Esophagus muscularis mucosa (tissue), 4 donors: ENCODE measurements around the gene MT1F.

Source experiments
- EP300 ChIP-seq: sonication (generic); formaldehyde crosslinking; IDR thresholded peaks from one replicate; pipeline ENCODE4 v1.6.1; 2017; ENCODE audit warnings: antibody characterized with exemption
- POLR2A ChIP-seq: fragments of 450-650 bp; IDR thresholded peaks from one replicate; pipeline ENCODE4 v1.6.1; 2017; ENCODE audit warnings: antibody characterized with exemption, moderate library complexity, mild to moderate bottlenecking, low read depth
- POLR2AphosphoS5 ChIP-seq, 2 donors: sonication (generic); formaldehyde crosslinking; IDR thresholded peaks; one replicate each; pipeline ENCODE4 v1.6.1; 2017; ENCODE audit warnings: antibody characterized with exemption in 2 of 2
- TF ChIP-seq, protein P1 (sequence below), 3 experiments: fragments of 200-600 bp in 2 of 3; fragments of 450-650 bp in 1 of 3; sonication (generic) in 2 of 3; IDR thresholded peaks; one replicate each; pipeline ENCODE4 v1.5.1; 2017 to 2019; ENCODE audit warnings: antibody characterized with exemption in 3 of 3, mild to moderate bottlenecking in 2 of 3, moderate library complexity in 1 of 3

DNA sequence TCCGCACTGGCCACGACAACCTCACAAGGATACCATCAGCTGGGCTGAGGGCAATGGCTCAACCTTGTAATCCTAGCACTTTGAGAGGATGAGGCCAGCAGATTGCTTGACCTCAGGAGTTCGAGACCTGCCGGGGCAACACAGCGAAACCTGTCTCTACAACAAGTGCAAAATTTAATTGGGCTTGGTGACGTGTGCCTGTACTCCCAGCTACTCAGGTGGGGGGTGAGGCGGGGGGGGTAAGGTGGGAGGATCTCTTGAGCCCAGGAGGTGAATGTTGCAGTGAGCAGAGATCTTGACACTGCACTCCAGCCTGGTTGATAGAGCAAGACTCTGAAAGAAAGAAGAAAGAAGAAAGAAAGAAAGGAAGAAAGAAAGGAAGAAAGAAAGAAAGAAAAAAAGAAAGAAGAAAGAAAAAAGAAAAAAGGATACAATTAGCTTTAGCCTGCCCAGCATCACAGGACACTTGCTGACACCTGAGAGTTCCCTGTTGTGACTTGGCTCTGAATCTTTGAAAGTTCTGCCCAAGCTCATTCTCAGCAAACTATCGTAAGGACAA lies 37.3 kb upstream of the MT1F start:
- no peak for TF ChIP-seq POLR2AphosphoS5 (IDR thresholded peaks at IDR 0.05)
- TF ChIP-seq, protein P1, sequence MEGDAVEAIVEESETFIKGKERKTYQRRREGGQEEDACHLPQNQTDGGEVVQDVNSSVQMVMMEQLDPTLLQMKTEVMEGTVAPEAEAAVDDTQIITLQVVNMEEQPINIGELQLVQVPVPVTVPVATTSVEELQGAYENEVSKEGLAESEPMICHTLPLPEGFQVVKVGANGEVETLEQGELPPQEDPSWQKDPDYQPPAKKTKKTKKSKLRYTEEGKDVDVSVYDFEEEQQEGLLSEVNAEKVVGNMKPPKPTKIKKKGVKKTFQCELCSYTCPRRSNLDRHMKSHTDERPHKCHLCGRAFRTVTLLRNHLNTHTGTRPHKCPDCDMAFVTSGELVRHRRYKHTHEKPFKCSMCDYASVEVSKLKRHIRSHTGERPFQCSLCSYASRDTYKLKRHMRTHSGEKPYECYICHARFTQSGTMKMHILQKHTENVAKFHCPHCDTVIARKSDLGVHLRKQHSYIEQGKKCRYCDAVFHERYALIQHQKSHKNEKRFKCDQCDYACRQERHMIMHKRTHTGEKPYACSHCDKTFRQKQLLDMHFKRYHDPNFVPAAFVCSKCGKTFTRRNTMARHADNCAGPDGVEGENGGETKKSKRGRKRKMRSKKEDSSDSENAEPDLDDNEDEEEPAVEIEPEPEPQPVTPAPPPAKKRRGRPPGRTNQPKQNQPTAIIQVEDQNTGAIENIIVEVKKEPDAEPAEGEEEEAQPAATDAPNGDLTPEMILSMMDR (IDR thresholded peaks at IDR 0.05), result no peak
- no peak for TF ChIP-seq POLR2A
- no peak for TF ChIP-seq EP300
